ENCODE results near the gene ZBTB45. TPM values are rescaled to one million over a fixed set of nuclear protein-coding genes. Genes with fewer than 3 reads are reported as not detected.
"Not testable (repeated sequence)": the region's sequence is repeated elsewhere in the genome, so short reads cannot be mapped to it uniquely, and the experiment has no call there.

ZBTB45 gene
- total and polyA plus RNA-seq, 2 donors (not counting 3 experiments of a cell fraction or from before 2014, with no cell fraction given): 17.8 to 21.8 TPM

DNA sequence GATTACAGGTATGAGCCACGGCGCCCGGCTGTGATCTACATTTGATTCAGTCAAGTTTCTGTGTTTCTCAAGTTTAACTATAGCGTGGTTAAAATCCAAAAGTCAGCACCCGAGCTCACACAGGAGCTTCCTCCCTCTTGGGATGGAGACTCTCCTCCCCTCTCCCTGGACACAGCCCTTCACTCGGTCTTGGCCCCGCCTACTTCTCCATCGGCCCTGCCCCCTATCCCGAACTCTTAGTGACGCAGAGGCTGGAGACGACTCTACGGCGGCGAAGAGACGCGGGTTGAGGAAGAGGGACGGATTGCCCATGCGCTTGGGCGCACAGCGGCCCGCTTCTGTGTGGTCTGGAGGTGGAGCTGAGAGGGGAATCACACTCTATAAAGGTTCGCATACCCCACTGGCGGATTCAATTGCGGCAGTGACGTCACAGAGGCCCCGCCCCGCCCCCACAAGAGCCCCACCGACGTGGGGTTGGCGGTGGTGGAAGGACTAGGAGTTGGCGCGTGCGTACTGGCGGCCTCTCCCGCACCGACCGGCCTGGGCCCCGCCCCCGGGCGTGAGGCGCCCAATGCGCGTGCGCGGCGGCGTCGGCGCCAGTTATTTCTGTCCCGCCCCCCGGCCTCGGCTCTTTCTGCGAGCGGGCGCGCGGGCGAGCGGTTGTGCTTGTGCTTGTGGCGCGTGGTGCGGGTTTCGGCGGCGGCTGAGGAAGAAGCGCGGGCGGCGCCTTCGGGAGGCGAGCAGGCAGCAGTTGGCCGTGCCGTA, 24.4 kb upstream of the ZBTB45 start, which contains the start of gene TRIM28:
Gene TRIM28 (plus strand): TSS at position 239 of the 765 bp plus-strand sequence. CDS start 694 bp downstream, outside the sequence.
- dilution Hi-C loops (cut with MboI; ENCODE audit: extremely low pct_ligation_motif_present, low sequenced_read_pairs): no loop called here
- FAIRE-seq (peak; percentile 99), DNase-seq (ENCODE audit: low read depth, low spot score) (peak; percentile 99)
- Histone ChIP-seq H3K9ac (replicated peaks; ENCODE audit: extremely low read depth, insufficient read depth, low read length) (peak within 1 kb of the TSS; percentile 71), H3K27ac (ENCODE audit: insufficient read depth, low read depth, low read length) (peak within 1 kb of the TSS; percentile 87), H3K36me3 (ENCODE audit: control insufficient read depth in 2 of 2, extremely low read depth in 1 of 2, insufficient read depth in 2 of 2, low read length in 2 of 2) (peaks cover 5 to 18% of the 10 kb centered on the region in 2 experiments), H3K9me3 (replicated peaks; ENCODE audit: control insufficient read depth, insufficient read depth, low read length) (no peaks in the 10 kb centered on the region), H3K79me2 (ENCODE audit: control insufficient read depth, insufficient read depth, low read length) (peaks cover 45% of the 10 kb centered on the region), H3K4me1 (ENCODE audit: control insufficient read depth, extremely low read depth, insufficient read depth, low read length) (peaks cover 15% of the 10 kb centered on the region), H3K27me3 (ENCODE audit: control insufficient read depth in 2 of 2, insufficient read depth in 2 of 2, low read length in 2 of 2) (peaks cover 8 to 10% of the 10 kb centered on the region in 2 experiments), H4K20me1 (replicated peaks; ENCODE audit: control insufficient read depth, extremely low read depth, insufficient read depth, low read length) (peaks cover 4% of the 10 kb centered on the region), H2AFZ (ENCODE audit: low read depth, low read length) (peak within 1 kb of the TSS; percentile 47), H3K9me1 (replicated peaks; ENCODE audit: control insufficient read depth, extremely low read depth, insufficient read depth, low read length) (no peaks in the 10 kb centered on the region), H3K4me3 (replicated peaks in 1 of 3; ENCODE audit: insufficient read depth in 1 of 3, low read depth in 1 of 3, low read length in 3 of 3) (peak within 1 kb of the TSS; percentile 82 to 94 (median 85)), H3K4me2 (ENCODE audit: insufficient read depth, low read length) (peak within 1 kb of the TSS; percentile 51)
- ChIA-PET CTCF (interaction anchor here (0.6 to 3.2 kb wide), 8 partner anchors 9 to 37 kb away, joined by 3 to 52 read pairs (median 7); partner anchors contain the start of genes CHMP2A, UBE2M and ZBTB45), POLR2A (interaction anchor here (0.6 to 1.8 kb wide), 11 partner anchors 10 to 37 kb away, joined by 3 to 20 read pairs (median 4); partner anchors contain the start of genes CHMP2A and ZBTB45)
- BruUV-seq (replicated peaks): TSS peak; percentile 97
- intact Hi-C loops (cut with micrococcal nuclease): loop anchor here (1.0 kb wide), 4 partner anchors 10 to 29 kb away; partner anchors contain the start of genes MZF1 and ZBTB45
- TF ChIP-seq JUN (IDR thresholded peaks at IDR 0.05; ENCODE audit: borderline replicate concordance, insufficient read depth, insufficient read length, low read depth) (no peak), POLR2AphosphoS5 (IDR thresholded peaks at IDR 0.05; ENCODE audit: insufficient read depth, low read depth, low read length) (peak; percentile 99), POLR2A (IDR thresholded peaks at IDR 0.05; ENCODE audit: low read depth, low read length) (peak; percentile 83)

DNA sequence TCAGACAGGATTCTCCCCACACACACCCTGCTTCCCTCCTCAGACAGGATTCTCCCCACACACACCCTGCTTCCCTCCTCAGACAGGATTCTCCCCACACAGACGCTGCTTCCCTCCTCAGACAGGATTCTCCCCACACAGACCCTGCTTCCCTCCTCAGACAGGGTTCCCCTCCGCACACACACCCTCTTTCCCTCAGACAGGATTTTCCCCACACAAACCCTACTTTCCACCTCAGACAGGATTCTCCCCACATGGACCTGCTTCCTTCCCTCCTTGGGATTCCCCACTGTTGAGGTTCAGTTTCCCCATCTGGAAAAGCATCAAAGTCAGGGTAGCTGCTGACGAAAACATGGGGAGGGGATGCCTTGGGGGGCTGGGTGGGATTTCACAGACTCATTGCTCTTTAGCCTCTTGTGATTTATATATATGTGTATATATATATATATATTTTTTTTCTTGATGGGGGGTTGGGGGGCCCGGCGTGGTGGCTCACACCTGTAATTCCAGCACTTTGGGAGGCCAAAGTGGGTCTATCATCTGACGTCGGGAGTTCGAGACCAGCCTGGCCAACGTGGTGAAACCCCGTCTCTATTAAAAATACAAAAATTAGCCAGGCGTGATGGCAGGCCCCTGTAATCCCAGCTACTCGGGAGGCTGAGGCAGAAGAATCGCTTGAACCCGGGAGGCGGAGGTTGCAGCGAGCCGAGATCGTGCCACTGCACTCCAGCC, 23.2 kb upstream of the ZBTB45 start:
- H3K36me3 ChIP-seq (ENCODE audit: control insufficient read depth in 2 of 2, extremely low read depth in 1 of 2, insufficient read depth in 2 of 2, low read length in 2 of 2); intact Hi-C loops (cut with micrococcal nuclease); dilution Hi-C loops (cut with MboI; ENCODE audit: extremely low pct_ligation_motif_present, low sequenced_read_pairs); DNase-seq (ENCODE audit: low read depth, low spot score); H3K4me2 ChIP-seq (ENCODE audit: insufficient read depth, low read length); H3K9ac ChIP-seq (replicated peaks; ENCODE audit: extremely low read depth, insufficient read depth, low read length); H2AFZ ChIP-seq (ENCODE audit: low read depth, low read length); BruUV-seq (replicated peaks); H3K27ac ChIP-seq (ENCODE audit: insufficient read depth, low read depth, low read length); FAIRE-seq; H3K4me3 ChIP-seq (replicated peaks in 1 of 3; ENCODE audit: insufficient read depth in 1 of 3, low read depth in 1 of 3, low read length in 3 of 3); H3K9me3 ChIP-seq (replicated peaks; ENCODE audit: control insufficient read depth, insufficient read depth, low read length); H3K9me1 ChIP-seq (replicated peaks; ENCODE audit: control insufficient read depth, extremely low read depth, insufficient read depth, low read length); H4K20me1 ChIP-seq (replicated peaks; ENCODE audit: control insufficient read depth, extremely low read depth, insufficient read depth, low read length): not testable (repeated sequence)
- CTCF ChIA-PET: interaction anchor here (1.0 to 3.2 kb wide), 3 partner anchors 11 to 29 kb away, joined by 3 to 52 read pairs (median 25); partner anchors contain the start of gene ZBTB45
- Histone ChIP-seq H3K79me2 (ENCODE audit: control insufficient read depth, insufficient read depth, low read length) (peaks cover 33% of the 10 kb centered on the region), H3K4me1 (ENCODE audit: control insufficient read depth, extremely low read depth, insufficient read depth, low read length) (peaks cover 21% of the 10 kb centered on the region), H3K27me3 (ENCODE audit: control insufficient read depth in 2 of 2, insufficient read depth in 2 of 2, low read length in 2 of 2) (peaks cover 12 to 15% of the 10 kb centered on the region in 2 experiments)
- POLR2A ChIA-PET: interaction anchor here (1.0 to 1.8 kb wide), 4 partner anchors 12 to 29 kb away, joined by 3 to 20 read pairs (median 12); partner anchors contain the start of genes CHMP2A and ZBTB45

DNA sequence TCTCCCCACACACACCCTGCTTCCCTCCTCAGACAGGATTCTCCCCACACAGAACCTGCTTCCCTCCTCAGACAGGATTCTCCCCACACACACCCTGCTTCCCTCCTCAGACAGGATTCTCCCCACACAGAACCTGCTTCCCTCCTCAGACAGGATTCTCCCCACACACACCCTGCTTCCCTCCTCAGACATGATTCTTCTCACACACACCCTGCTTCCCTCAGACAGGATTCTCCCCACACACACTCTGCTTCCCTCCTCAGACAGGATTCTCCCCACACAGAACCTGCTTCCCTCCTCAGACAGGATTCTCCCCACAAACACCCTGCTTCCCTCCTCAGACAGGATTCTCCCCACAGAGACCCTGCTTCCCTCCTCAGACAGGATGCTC, 19.6 kb upstream of the ZBTB45 start:
- H3K9ac ChIP-seq (replicated peaks; ENCODE audit: extremely low read depth, insufficient read depth, low read length); H3K4me3 ChIP-seq (replicated peaks in 1 of 3; ENCODE audit: insufficient read depth in 1 of 3, low read depth in 1 of 3, low read length in 3 of 3); H3K27ac ChIP-seq (ENCODE audit: insufficient read depth, low read depth, low read length); CTCF ChIA-PET; DNase-seq (ENCODE audit: low read depth, low spot score); H3K36me3 ChIP-seq (ENCODE audit: control insufficient read depth in 2 of 2, extremely low read depth in 1 of 2, insufficient read depth in 2 of 2, low read length in 2 of 2); H3K9me3 ChIP-seq (replicated peaks; ENCODE audit: control insufficient read depth, insufficient read depth, low read length); FAIRE-seq; BruUV-seq (replicated peaks); H3K9me1 ChIP-seq (replicated peaks; ENCODE audit: control insufficient read depth, extremely low read depth, insufficient read depth, low read length); H3K4me2 ChIP-seq (ENCODE audit: insufficient read depth, low read length); POLR2A ChIA-PET; H3K4me1 ChIP-seq (ENCODE audit: control insufficient read depth, extremely low read depth, insufficient read depth, low read length); H4K20me1 ChIP-seq (replicated peaks; ENCODE audit: control insufficient read depth, extremely low read depth, insufficient read depth, low read length); H3K79me2 ChIP-seq (ENCODE audit: control insufficient read depth, insufficient read depth, low read length); dilution Hi-C loops (cut with MboI; ENCODE audit: extremely low pct_ligation_motif_present, low sequenced_read_pairs); H2AFZ ChIP-seq (ENCODE audit: low read depth, low read length); intact Hi-C loops (cut with micrococcal nuclease): not testable (repeated sequence)
- peaks cover 12 to 15% of the 10 kb centered on the region in 2 experiments for H3K27me3 ChIP-seq (ENCODE audit: control insufficient read depth in 2 of 2, insufficient read depth in 2 of 2, low read length in 2 of 2)
